H9 (cell line): ENCODE results near the gene TFPI. TPM values are rescaled to one million over a fixed set of nuclear protein-coding genes. Genes with fewer than 3 reads are reported as not detected.

ENCODE experiments used
- DNase-seq: peaks from one replicate; pipeline ENCODE4 v3.0.0-alpha.2; 2017
- H2AFZ ChIP-seq: one replicate; pipeline ENCODE4 v1.6.1; 2013; ENCODE audit warnings: mild to moderate bottlenecking, low read length, control low read depth, moderate library complexity
- H2AK5ac ChIP-seq: 2 replicates; pipeline ENCODE4 v1.6.1; 2013; ENCODE audit warnings: low read length, control low read depth, mixed read lengths; ENCODE audit not compliant: insufficient read length
- H2BK120ac ChIP-seq: one replicate; pipeline ENCODE4 v1.6.1; 2013; ENCODE audit warnings: low read depth, mild to moderate bottlenecking, low read length, control low read depth, inconsistent platforms; ENCODE audit not compliant: poor library complexity, severe bottlenecking
- H2BK12ac ChIP-seq: 2 replicates; pipeline ENCODE4 v1.6.1; 2013; ENCODE audit warnings: low read length, control low read depth, mixed read lengths, low read depth; ENCODE audit not compliant: insufficient read length
- H2BK15ac ChIP-seq: 2 replicates; pipeline ENCODE4 v1.6.1; 2013; ENCODE audit warnings: low read depth, low read length, control low read depth
- H2BK20ac ChIP-seq: one replicate; pipeline ENCODE4 v1.6.1; 2013; ENCODE audit warnings: low read depth, mild to moderate bottlenecking, low read length, control low read depth, inconsistent platforms; ENCODE audit not compliant: poor library complexity, severe bottlenecking
- H2BK5ac ChIP-seq: 2 replicates; pipeline ENCODE4 v1.6.1; 2013; ENCODE audit warnings: low read length, control low read depth, mixed read lengths; ENCODE audit not compliant: insufficient read length
- H3K14ac ChIP-seq: 2 replicates; pipeline ENCODE4 v1.6.1; 2013; ENCODE audit warnings: low read length, control low read depth; ENCODE audit not compliant: insufficient read depth
- H3K18ac ChIP-seq: 2 replicates; pipeline ENCODE4 v1.6.1; 2013; ENCODE audit warnings: low read depth, mild to moderate bottlenecking, mixed read lengths, low read length, control low read depth; ENCODE audit not compliant: insufficient read length
- H3K23ac ChIP-seq: 2 replicates; pipeline ENCODE4 v1.6.1; 2013; ENCODE audit warnings: low read length, control low read depth, mixed read lengths, low read depth; ENCODE audit not compliant: insufficient read length
- H3K23me2 ChIP-seq: 2 replicates; pipeline ENCODE4 v1.6.1; 2013; ENCODE audit warnings: low read depth, mild to moderate bottlenecking, mixed read lengths, low read length, control low read depth; ENCODE audit not compliant: insufficient read length, poor library complexity, severe bottlenecking
- H3K27ac ChIP-seq: 2 replicates; pipeline ENCODE4 v1.5.1; 2013; ENCODE audit warnings: low read length, control low read depth, mixed read lengths, low read depth; ENCODE audit not compliant: insufficient read length
- H3K27me3 ChIP-seq: 2 replicates; pipeline ENCODE4 v1.6.1; 2013; ENCODE audit warnings: low read length, control low read depth, inconsistent platforms; ENCODE audit not compliant: insufficient read depth
- H3K4ac ChIP-seq: 2 replicates; pipeline ENCODE4 v1.6.1; 2013; ENCODE audit warnings: low read depth, mild to moderate bottlenecking, control low read depth, inconsistent platforms, low read length, moderate library complexity
- H3K4me1 ChIP-seq: 2 replicates; pipeline ENCODE4 v1.6.1; 2013; ENCODE audit warnings: low read length, control low read depth, inconsistent platforms; ENCODE audit not compliant: insufficient read depth
- H3K4me2 ChIP-seq: 2 replicates; pipeline ENCODE4 v1.6.1; 2013; ENCODE audit warnings: low read length, control low read depth, mixed read lengths; ENCODE audit not compliant: insufficient read length, insufficient read depth
- H3K56ac ChIP-seq: 2 replicates; pipeline ENCODE4 v1.6.1; 2013; ENCODE audit warnings: low read depth, mild to moderate bottlenecking, mixed read lengths, low read length, control low read depth; ENCODE audit not compliant: insufficient read length
- H3K79me1 ChIP-seq: 2 replicates; pipeline ENCODE4 v1.6.1; 2013; ENCODE audit warnings: low read depth, mild to moderate bottlenecking, moderate library complexity, low read length, control low read depth, inconsistent platforms; ENCODE audit not compliant: insufficient read depth, poor library complexity, severe bottlenecking
- H3K79me2 ChIP-seq: 2 replicates; pipeline ENCODE4 v1.6.1; 2013; ENCODE audit warnings: low read length, control low read depth, inconsistent platforms; ENCODE audit not compliant: insufficient read depth
- H3K9ac ChIP-seq: 2 replicates; pipeline ENCODE4 v1.6.1; 2013; ENCODE audit warnings: low read length, control low read depth, mixed read lengths; ENCODE audit not compliant: insufficient read length; ENCODE audit errors: extremely low read depth
- H3K9me3 ChIP-seq: one replicate; pipeline ENCODE4 v1.6.1; 2013; ENCODE audit warnings: low read depth, low read length, inconsistent platforms; ENCODE audit not compliant: control insufficient read depth
- H3T11ph ChIP-seq: one replicate; pipeline ENCODE4 v1.6.1; 2013; ENCODE audit warnings: mild to moderate bottlenecking, low read length, control low read depth, inconsistent platforms
- H4K20me1 ChIP-seq: one replicate; pipeline ENCODE4 v1.6.1; 2013; ENCODE audit not compliant: control insufficient read depth, insufficient read length, insufficient read depth
- H4K5ac ChIP-seq: 2 replicates; pipeline ENCODE4 v1.6.1; 2013; ENCODE audit warnings: low read depth, mild to moderate bottlenecking, mixed read lengths, low read length, control low read depth; ENCODE audit not compliant: insufficient read length
- H4K8ac ChIP-seq: replicated peaks from 2 replicates; pipeline ENCODE4 v1.6.1; 2013; ENCODE audit warnings: low read length, control low read depth, mixed read lengths, low read depth; ENCODE audit not compliant: insufficient read length
- H4K91ac ChIP-seq: 2 replicates; pipeline ENCODE4 v1.6.1; 2013; ENCODE audit warnings: low read depth, mild to moderate bottlenecking, moderate library complexity, mixed read lengths, low read length, control low read depth; ENCODE audit not compliant: insufficient read length
- H3K27ac Mint-ChIP-seq, 3 experiments: 2 replicates in 2 of 3; 3 replicates in 1 of 3; pipeline ENCODE4 v1.8.0; 2020 to 2021; ENCODE audit warnings: mixed read lengths in 3 of 3, mild to moderate bottlenecking in 1 of 3, moderate library complexity in 1 of 3
- H3K27me3 Mint-ChIP-seq: 2 replicates; pipeline ENCODE4 v1.8.0; 2021; ENCODE audit warnings: low read depth, mild to moderate bottlenecking, moderate library complexity, mixed read lengths
- H3K36me3 Mint-ChIP-seq, 3 experiments: 2 replicates in 2 of 3; 3 replicates in 1 of 3; pipeline ENCODE4 v1.8.0; 2020 to 2021; ENCODE audit warnings: low read depth in 3 of 3, mixed read lengths in 3 of 3; ENCODE audit not compliant: insufficient read depth in 1 of 3
- H3K4me1 Mint-ChIP-seq, 2 experiments: 2 replicates each; pipeline ENCODE4 v1.8.0; 2020; ENCODE audit warnings: mixed read lengths in 2 of 2
- H3K4me3 Mint-ChIP-seq, 2 experiments: 2 replicates in 1 of 2; 3 replicates in 1 of 2; pipeline ENCODE4 v1.8.0; 2020 to 2021; ENCODE audit warnings: mild to moderate bottlenecking in 2 of 2, mixed read lengths in 2 of 2, moderate library complexity in 1 of 2
- H3K9me3 Mint-ChIP-seq, 2 experiments: 2 replicates in 1 of 2; 3 replicates in 1 of 2; pipeline ENCODE4 v1.8.0; 2020; ENCODE audit warnings: mild to moderate bottlenecking in 2 of 2, mixed read lengths in 2 of 2, moderate library complexity in 1 of 2
- CTCF ChIP-seq: fragments of 200-600 bp; sonication (generic); conservative IDR thresholded peaks from 3 replicates; pipeline ENCODE4 v1.8.0; 2021; ENCODE audit warnings: antibody characterized with exemption, mild to moderate bottlenecking
- WGBS: extraction: QIAGEN DNeasy Blood & Tissue Kit; methylation state at CpG from one replicate; pipeline ENCODE4 v1.1.7; 2013; ENCODE audit warnings: missing lambda C conversion rate, low lambda C conversion rate, mixed read lengths; ENCODE audit not compliant: insufficient read length; ENCODE audit errors: extremely low coverage; 5-methylcytosine and 5-hydroxymethylcytosine counted together
- total RNA-seq: library from RNA; stranded (reverse); gene quantifications from 2 replicates; pipeline ENCODE4 v1.2.1, GENCODE V29; 2021

The TFPI gene
- total RNA-seq, 1 experiment from 2014 or later: 5.8 TPM

DNA sequence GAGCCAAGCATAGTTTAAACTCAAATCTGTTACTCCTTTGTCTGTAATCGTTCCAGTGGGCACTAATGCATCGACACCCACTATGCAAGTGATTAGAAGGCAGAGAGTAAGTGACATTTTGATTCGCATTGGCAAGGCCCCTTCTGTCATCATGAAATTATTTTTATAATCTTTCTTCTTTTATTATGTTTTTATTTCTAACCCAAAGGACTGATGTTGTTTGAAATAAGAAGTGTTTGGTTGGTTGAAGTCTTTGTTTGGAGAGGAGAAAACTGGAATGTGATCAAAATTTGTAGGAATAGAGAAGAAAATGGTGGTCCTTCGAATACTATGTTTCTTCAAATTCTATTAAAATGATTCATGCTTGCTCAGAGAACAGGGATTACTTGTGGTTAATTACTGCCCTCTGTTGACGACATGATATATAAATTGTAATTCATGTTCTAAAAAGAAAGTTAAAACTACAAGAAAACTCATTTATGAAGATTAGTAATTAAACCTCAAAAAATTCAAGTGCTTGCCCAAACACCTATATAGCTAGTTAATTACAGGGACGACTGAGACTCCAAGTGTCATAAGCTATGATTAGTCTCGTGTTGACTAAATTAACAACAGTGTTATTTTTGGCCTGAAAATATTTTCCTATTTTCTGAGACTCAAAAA lies 26.4 kb upstream of the TFPI start:
- H3K27ac ChIP-seq: no peak overlapping the region
- H2BK120ac ChIP-seq: no peak overlapping the region
- H3K27me3 ChIP-seq: no peaks in the 10 kb centered on the region
- DNase-seq: no peak
- Mint-ChIP-seq H3K4me3 (no peak overlapping the region), H3K4me1 (peaks cover 7 to 22% of the 10 kb centered on the region in 2 experiments), H3K27me3 (no peaks in the 10 kb centered on the region), H3K27ac (no peak overlapping the region), H3K36me3 (no peaks in the 10 kb centered on the region), H3K9me3 (no peaks in the 10 kb centered on the region)
- TF ChIP-seq CTCF: peak; percentile 66; the same call in 2 of the 3 replicates
- no peaks in the 10 kb centered on the region for H4K20me1 ChIP-seq
- H3K23me2 ChIP-seq: no peaks in the 10 kb centered on the region
- H3K79me2 ChIP-seq: no peaks in the 10 kb centered on the region
- no peak overlapping the region for H2BK5ac ChIP-seq
- H3K4me1 ChIP-seq: no peaks in the 10 kb centered on the region
- H2AFZ ChIP-seq: no peak overlapping the region
- H4K91ac ChIP-seq: no peak overlapping the region
- H3K79me1 ChIP-seq: no peaks in the 10 kb centered on the region
- H3K56ac ChIP-seq: no peak overlapping the region
- H3T11ph ChIP-seq: no peak overlapping the region
- H2AK5ac ChIP-seq: no peak overlapping the region
- no peak overlapping the region for H3K14ac ChIP-seq
- H3K4ac ChIP-seq: no peak overlapping the region
- no peak overlapping the region for H3K9ac ChIP-seq
- no peak overlapping the region for H2BK12ac ChIP-seq
- no peak overlapping the region for H4K8ac ChIP-seq
- no CpG with 5 or more reads among the region's 7 CpGs for WGBS
- no peaks in the 10 kb centered on the region for H3K9me3 ChIP-seq
- H2BK15ac ChIP-seq: no peak overlapping the region
- H3K23ac ChIP-seq: no peak overlapping the region
- no peak overlapping the region for H3K4me2 ChIP-seq
- H3K18ac ChIP-seq: no peak overlapping the region
- H4K5ac ChIP-seq: no peak overlapping the region
- H2BK20ac ChIP-seq: no peak overlapping the region
